K562 (cell line): ENCODE data around the gene HDLBP. TPM values are rescaled to one million over a fixed set of nuclear protein-coding genes. Genes with fewer than 3 reads are reported as not detected.

Source experiments
- ATAC-seq: fragments of 200-7000 bp; cut with Tn5 transposase; 3 replicates; pipeline ENCODE4 v1.9.1; 2020; ENCODE audit warnings: moderate library complexity
- BruUV-seq: library from RNA; stranded (reverse); fragments of 400-500 nt; replicated peaks from 2 replicates; lab custom pipeline; 2021; lab: Mats Ljungman, UMichigan
- CTCF ChIA-PET: fragments of 300-600 bp; formaldehyde crosslinking; extraction: SDS; loops from one replicate; lab custom pipeline; 2021; ENCODE audit warnings: low intra/inter-chr PET ratio; lab: Yijun Ruan, JAX
- POLR2A ChIA-PET: fragments of 300-600, 350-650 bp; sonication (Branson Sonifier 250); formaldehyde crosslinking; extraction: SDS; loops from one replicate; lab custom pipeline; 2021; ENCODE audit warnings: antibody characterized with exemption, inconsistent platforms; lab: Yijun Ruan, JAX
- DNase-seq, 4 experiments: peaks; one replicate each; pipeline versions ENCODE4 v3.0.0 to v3.0.0-alpha.2; 2011 to 2018; ENCODE audit warnings: low spot score in 3 of 4, mixed read lengths in 3 of 4; ENCODE audit errors: extremely low read depth in 1 of 4
- FAIRE-seq: peaks from 2 replicates; lab custom pipeline; 2011; peaks lifted over from hg19 to GRCh38; lab: Jason Lieb, UNC
- H2AFZ ChIP-seq: 2 replicates; pipeline ENCODE4 v1.6.0; 2011; ENCODE audit warnings: low read depth, low read length, control low read depth, inconsistent platforms
- H3K27ac ChIP-seq: fragments of 200-600 bp; 3 replicates; pipeline ENCODE4 v1.8.0; 2011; ENCODE audit warnings: low read depth, mild to moderate bottlenecking, control low read depth, inconsistent platforms, low read length, moderate library complexity, mixed read lengths; ENCODE audit errors: extremely low read depth
- H3K27me3 ChIP-seq, 2 experiments: fragments of 300-600 bp in 1 of 2; 2 replicates in 1 of 2; 3 replicates in 1 of 2; pipeline versions ENCODE4 v1.6.0 to v1.8.0; 2011; ENCODE audit warnings: inconsistent platforms in 2 of 2, low read length in 2 of 2, mild to moderate bottlenecking in 1 of 2, mixed read lengths in 1 of 2, moderate library complexity in 1 of 2; ENCODE audit not compliant: control insufficient read depth in 2 of 2, insufficient read depth in 2 of 2
- H3K36me3 ChIP-seq: fragments of 300-600 bp; 3 replicates; pipeline ENCODE4 v1.8.0; 2011; ENCODE audit warnings: mild to moderate bottlenecking, low read length, inconsistent platforms; ENCODE audit not compliant: control insufficient read depth, insufficient read depth
- H3K4me1 ChIP-seq, 2 experiments: fragments of 200-600 bp in 1 of 2; replicated peaks in 1 of 2; 2 replicates in 1 of 2; 3 replicates in 1 of 2; pipeline versions ENCODE4 v1.5.1 to v1.8.0; 2011; ENCODE audit warnings: inconsistent platforms in 2 of 2, low read length in 2 of 2, mild to moderate bottlenecking in 1 of 2, mixed read lengths in 1 of 2, moderate library complexity in 1 of 2; ENCODE audit not compliant: control insufficient read depth in 2 of 2, insufficient read depth in 2 of 2
- H3K4me2 ChIP-seq: 2 replicates; pipeline ENCODE4 v1.6.1; 2011; ENCODE audit warnings: low read length, control low read depth, inconsistent platforms, mixed read lengths; ENCODE audit not compliant: insufficient read depth
- H3K4me3 ChIP-seq: fragments of 200-600 bp; sonication (generic), shearing (Covaris generic); 2 replicates; pipeline ENCODE4 v1.5.1; 2016; ENCODE audit warnings: control low read depth, inconsistent platforms
- H3K79me2 ChIP-seq: fragments of 200-600 bp; 3 replicates; pipeline ENCODE4 v1.8.0; 2011; ENCODE audit warnings: low read length, inconsistent platforms; ENCODE audit not compliant: control insufficient read depth, insufficient read depth
- H3K9ac ChIP-seq, 2 experiments: 2 replicates each; pipeline versions ENCODE4 v1.6.0 to v1.6.1; 2011; ENCODE audit warnings: low read depth in 2 of 2, low read length in 2 of 2, control low read depth in 1 of 2, inconsistent platforms in 1 of 2, mild to moderate bottlenecking in 1 of 2, mixed read lengths in 1 of 2; ENCODE audit not compliant: insufficient read depth in 1 of 2
- H3K9me1 ChIP-seq: one replicate; pipeline ENCODE4 v1.6.0; 2011; ENCODE audit warnings: inconsistent platforms, mild to moderate bottlenecking, low read length, moderate library complexity; ENCODE audit not compliant: control insufficient read depth, insufficient read depth
- H3K9me3 ChIP-seq: replicated peaks from 2 replicates; pipeline ENCODE4 v1.5.1; 2011; ENCODE audit warnings: low read depth, low read length, inconsistent platforms; ENCODE audit not compliant: control insufficient read depth, insufficient read depth
- H4K20me1 ChIP-seq: replicated peaks from 2 replicates; pipeline ENCODE4 v1.6.1; 2011; ENCODE audit warnings: low read length, inconsistent platforms, mixed read lengths; ENCODE audit not compliant: control insufficient read depth, insufficient read depth
- CXXC5 ChIP-seq: fragments of 250-450 bp; sonication (Bioruptor Pico); IDR thresholded peaks from 2 replicates; pipeline ENCODE4 v1.8.0; 2022; ENCODE audit warnings: inconsistent platforms, mild to moderate bottlenecking, moderate library complexity
- FIP1L1 ChIP-seq: fragments of 200-400 bp; formaldehyde crosslinking; IDR thresholded peaks from 2 replicates; pipeline ENCODE4 v1.6.1; 2018; ENCODE audit warnings: mild to moderate bottlenecking, low read depth, low read length; ENCODE audit not compliant: poor library complexity, severe bottlenecking
- LCOR ChIP-seq: sonication (generic); formaldehyde crosslinking; IDR thresholded peaks from 2 replicates; pipeline ENCODE4 v1.8.0; 2022; ENCODE audit warnings: mild to moderate bottlenecking, missing genetic modification reagents
- MEF2A ChIP-seq: IDR thresholded peaks from 2 replicates; pipeline ENCODE4 v1.6.1; 2011; ENCODE audit warnings: low read depth, mild to moderate bottlenecking, low read length, moderate library complexity; ENCODE audit not compliant: control insufficient read depth
- SRSF7 ChIP-seq: fragments of 200-400 bp; formaldehyde crosslinking; optimal IDR thresholded peaks from 2 replicates; pipeline ENCODE3; 2017; ENCODE audit warnings: mild to moderate bottlenecking, low read depth, low read length
- TRIM24 ChIP-seq, 2 experiments: fragments of 450-650 bp; IDR thresholded peaks; 2 replicates each; pipeline ENCODE4 v1.6.1; 2016
- ZNF239 ChIP-seq: fragments of 250-450 bp; sonication (Bioruptor Pico); IDR thresholded peaks from 2 replicates; pipeline ENCODE4 v1.4.0; 2020; ENCODE audit warnings: mild to moderate bottlenecking
- ZNF512 ChIP-seq: IDR thresholded peaks from 2 replicates; pipeline ENCODE4 v1.6.1; 2016; ENCODE audit warnings: missing genetic modification characterization, missing compliant biosample characterization
- WGBS: fragments of 100-300 bp; shearing (Covaris generic); methylation state at CpG from one replicate; pipeline ENCODE4 v1.1.6; 2016; ENCODE audit warnings: low coverage, mixed read lengths; ENCODE audit not compliant: insufficient coverage; ENCODE audit errors: missing lambda C conversion rate; 5-methylcytosine and 5-hydroxymethylcytosine counted together
- in situ Hi-C: fragments of 300-500 bp; cut with MboI; formaldehyde crosslinking; loops from 4 replicates; pipeline ENCODE4 v1.15.0; 2018; ENCODE audit warnings: inconsistent platforms, mixed read lengths
- intact Hi-C: fragments of 100-400 bp; cut with micrococcal nuclease; formaldehyde crosslinking; loops from 2 replicates; pipeline ENCODE4 v1.14.2; 2022
- polyA plus RNA-seq, 8 experiments: library from polyadenylated mRNA; depleted of rRNA in 4 of 8; stranded (reverse) in 5 of 8; unstranded in 3 of 8; fragments of >200 nt; fragmentation: Nextera tagmentation in 2 of 8; fragmentation: Illumina TruSeq in 1 of 8; extraction: Ambion mirVana in 2 of 8; extraction: Trizol in 1 of 8; gene quantifications; 2 replicates each; pipeline versions ENCODE4 v1.2.1 to v1.2.3, GENCODE V29; 2011 to 2014; ENCODE audit warnings: inconsistent platforms in 1 of 8, missing spikeins in 1 of 8
- total RNA-seq, 7 experiments: library from RNA; depleted of rRNA in 6 of 7; stranded (reverse); fragments of >200 nt in 6 of 7; fragmentation: Illumina TruSeq in 2 of 7; extraction: Trizol in 2 of 7; gene quantifications; 2 replicates each; pipeline versions ENCODE4 v1.2.1 to v1.2.3, GENCODE V29; 2011 to 2021; ENCODE audit warnings: low replicate concordance in 1 of 7

HDLBP gene
- total and polyA plus RNA-seq, 9 of the 15 experiments (the other 6 are each of a cell fraction or from before 2014, with no cell fraction given): 24.4 to 378 (median 146) TPM

DNA sequence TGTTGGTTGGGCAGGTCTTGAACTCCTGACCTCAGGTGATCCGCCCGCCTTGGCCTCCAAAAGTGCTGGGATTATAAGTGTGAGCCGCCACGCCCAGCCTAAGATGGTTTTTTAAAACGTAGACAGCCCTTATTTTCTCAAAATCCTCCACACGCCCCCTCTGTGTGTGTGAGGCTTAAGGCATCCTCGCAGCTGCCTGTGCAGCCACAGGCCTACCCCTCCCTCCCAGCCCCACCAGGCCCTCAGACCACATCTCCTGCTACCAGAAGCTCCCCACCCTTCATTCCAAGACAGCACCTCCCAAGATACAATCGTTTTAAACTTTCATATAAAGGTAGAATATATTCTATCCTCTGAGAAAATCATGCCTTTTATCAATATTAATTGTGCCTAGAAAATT lies 122.2 kb downstream of the HDLBP start:
- no peaks in the 10 kb centered on the region for H4K20me1 ChIP-seq
- intact Hi-C loops: no loop called here
- no peaks in the 10 kb centered on the region; a peak in 2 of 5 replicates for H3K27me3 ChIP-seq
- POLR2A ChIA-PET: no interaction called here
- peaks cover 0 to 27% of the 10 kb centered on the region in 2 experiments; a peak in 2 of 5 replicates for H3K4me1 ChIP-seq
- no peak overlapping the region for H3K27ac ChIP-seq
- H3K4me3 ChIP-seq: no peak overlapping the region
- DNase-seq (no peak), ATAC-seq (no peak), FAIRE-seq (no peak)
- 48% methylated on average over 5 of the region's 8 CpGs for WGBS
- no peaks in the 10 kb centered on the region for H3K36me3 ChIP-seq
- no TSS peak for BruUV-seq
- in situ Hi-C loops: no loop called here
- TF ChIP-seq ZNF239 (CRISPR knock-in tag): no peak
- TF ChIP-seq, all 486 proteins: peak for 0
- H3K4me2 ChIP-seq: no peak overlapping the region
- H3K79me2 ChIP-seq: no peaks in the 10 kb centered on the region
- no peaks in the 10 kb centered on the region for H3K9me3 ChIP-seq
- CTCF ChIA-PET: no interaction called here
- no peak overlapping the region for H2AFZ ChIP-seq
- no peak overlapping the region for H3K9ac ChIP-seq
- H3K9me1 ChIP-seq: no peaks in the 10 kb centered on the region

GRCh38 chr2:241191081-241191480 lies 124.4 kb downstream of the HDLBP start:
- no peaks in the 10 kb centered on the region for H4K20me1 ChIP-seq
- no peaks in the 10 kb centered on the region for H3K79me2 ChIP-seq
- peaks cover 0 to 33% of the 10 kb centered on the region in 2 experiments; a peak in 2 of 5 replicates for H3K4me1 ChIP-seq
- H3K9me1 ChIP-seq: no peaks in the 10 kb centered on the region
- ChIA-PET POLR2A (interaction anchor here (1.1 kb wide), 1 partner anchor 10 kb away, joined by 4 read pairs; no protein-coding TSS in a partner anchor), CTCF (no interaction called here)
- H3K9me3 ChIP-seq: no peaks in the 10 kb centered on the region
- in situ Hi-C loops (no loop called here), intact Hi-C loops (no loop called here)
- ATAC-seq (no peak), FAIRE-seq (no peak), DNase-seq (peak in 2 of 4 experiments; percentile 30 to 31)
- no peak overlapping the region for H3K27ac ChIP-seq
- no peak overlapping the region for H2AFZ ChIP-seq
- TF ChIP-seq SRSF7: no peak
- TF ChIP-seq MEF2A: no peak
- no peak for TF ChIP-seq TRIM24 (IDR thresholded peaks at IDR 0.05)
- TF ChIP-seq LCOR: no peak
- no peak for TF ChIP-seq FIP1L1
- TF ChIP-seq ZNF512 (tag): no peak
- no peak for TF ChIP-seq CXXC5 (CRISPR knock-in tag)
- BruUV-seq: no TSS peak
- no peak overlapping the region for H3K9ac ChIP-seq
- H3K27me3 ChIP-seq: no peaks in the 10 kb centered on the region; a peak in 2 of 5 replicates
- no peaks in the 10 kb centered on the region for H3K36me3 ChIP-seq
- WGBS: 3% methylated on average over 7 of the region's 14 CpGs
- no peak overlapping the region for H3K4me3 ChIP-seq
- no peak overlapping the region for H3K4me2 ChIP-seq
